ENCODE data around the gene MRAP2. TPM values are rescaled to one million over a fixed set of nuclear protein-coding genes. Genes with fewer than 3 reads are reported as not detected.
"Not testable (repeated sequence)": the region's sequence is repeated elsewhere in the genome, so short reads cannot be mapped to it uniquely, and the experiment has no call there.

Gene MRAP2
- total RNA-seq, 2 experiments from 2014 or later = not detected

GRCh38 chr6:84107495-84107894 is 73.9 kb downstream of the MRAP2 start:
- H3K27me3 ChIP-seq (ENCODE audit: control insufficient read depth in 1 of 2, insufficient read depth in 2 of 2, low read length in 2 of 2) = no peaks in the 10 kb centered on the region
- no peaks in the 10 kb centered on the region for H3K9me3 ChIP-seq (ENCODE audit: control insufficient read depth in 1 of 2, insufficient read depth in 1 of 2, low read length in 2 of 2)
- POLR2A ChIA-PET = no interaction called here
- Mint-ChIP-seq H3K36me3 (ENCODE audit: low read depth) (no peaks in the 10 kb centered on the region), H3K9me3 (no peaks in the 10 kb centered on the region), H3K27ac (no peak overlapping the region), H3K4me1 (ENCODE audit: low read depth) (no peaks in the 10 kb centered on the region), H3K4me3 (no peak overlapping the region), H3K27me3 (peaks cover under 1% of the 10 kb centered on the region)
- no peak overlapping the region for H3K27ac ChIP-seq (ENCODE audit: low read depth in 1 of 2, low read length in 2 of 2)
- CTCF ChIA-PET = no interaction called here
- DNase-seq = no peak
- no peak overlapping the region for H3K4me3 ChIP-seq (ENCODE audit: low read length)
- no peaks in the 10 kb centered on the region for H3K36me3 ChIP-seq (ENCODE audit: insufficient read depth, low read length)
- intact Hi-C loops (cut with DNase I, micrococcal nuclease) = loop anchor here in 1 of 2 experiments (10.0 kb wide), 1 partner anchor 283 kb away; no protein-coding TSS in a partner anchor
- no peak for TF ChIP-seq CTCF (IDR thresholded peaks at IDR 0.05)
- H3K4me1 ChIP-seq (ENCODE audit: insufficient read depth, low read length) = no peaks in the 10 kb centered on the region
- no peak for ATAC-seq (ENCODE audit: poor library complexity)

- CTCF ChIA-PET; H3K4me1 Mint-ChIP-seq (ENCODE audit: low read depth); ATAC-seq (ENCODE audit: poor library complexity); H3K9me3 ChIP-seq (ENCODE audit: control insufficient read depth in 1 of 2, insufficient read depth in 1 of 2, low read length in 2 of 2); POLR2A ChIA-PET; H3K27me3 ChIP-seq (ENCODE audit: control insufficient read depth in 1 of 2, insufficient read depth in 2 of 2, low read length in 2 of 2); H3K27ac Mint-ChIP-seq; H3K27ac ChIP-seq (ENCODE audit: low read depth in 1 of 2, low read length in 2 of 2); H3K4me3 ChIP-seq (ENCODE audit: low read length); H3K9me3 Mint-ChIP-seq; H3K36me3 ChIP-seq (ENCODE audit: insufficient read depth, low read length); DNase-seq; H3K4me1 ChIP-seq (ENCODE audit: insufficient read depth, low read length); intact Hi-C loops (cut with DNase I, micrococcal nuclease); H3K36me3 Mint-ChIP-seq (ENCODE audit: low read depth); H3K4me3 Mint-ChIP-seq: not testable (repeated sequence)
- H3K27me3 Mint-ChIP-seq = peaks cover 13% of the 10 kb centered on the region
These were observed 77.8 kb downstream of the MRAP2 start for GRCh38 chr6:84111351-84111750.

- H3K9me3 Mint-ChIP-seq = peaks cover 11% of the 10 kb centered on the region
- H3K4me3 Mint-ChIP-seq; ATAC-seq (ENCODE audit: poor library complexity); DNase-seq; POLR2A ChIA-PET; intact Hi-C loops (cut with DNase I, micrococcal nuclease); H3K36me3 ChIP-seq (ENCODE audit: insufficient read depth, low read length); CTCF ChIA-PET; H3K27ac Mint-ChIP-seq; H3K4me1 Mint-ChIP-seq (ENCODE audit: low read depth); H3K4me3 ChIP-seq (ENCODE audit: low read length); H3K27me3 ChIP-seq (ENCODE audit: control insufficient read depth in 1 of 2, insufficient read depth in 2 of 2, low read length in 2 of 2); H3K27ac ChIP-seq (ENCODE audit: low read depth in 1 of 2, low read length in 2 of 2); H3K4me1 ChIP-seq (ENCODE audit: insufficient read depth, low read length); H3K36me3 Mint-ChIP-seq (ENCODE audit: low read depth): not testable (repeated sequence)
- H3K27me3 Mint-ChIP-seq = peaks cover 13% of the 10 kb centered on the region
- peaks cover 0 to 21% of the 10 kb centered on the region in 2 experiments for H3K9me3 ChIP-seq (ENCODE audit: control insufficient read depth in 1 of 2, insufficient read depth in 1 of 2, low read length in 2 of 2)
These were observed 81.5 kb downstream of the MRAP2 start for GRCh38 chr6:84114933-84115594.

GRCh38 chr6:84118191-84118590 is 84.6 kb downstream of the MRAP2 start:
- Mint-ChIP-seq H3K9me3 (peaks cover 15% of the 10 kb centered on the region), H3K4me1 (ENCODE audit: low read depth) (no peaks in the 10 kb centered on the region), H3K36me3 (ENCODE audit: low read depth) (peaks cover 18% of the 10 kb centered on the region), H3K4me3 (no peak overlapping the region), H3K27ac (no peak overlapping the region), H3K27me3 (peaks cover 13% of the 10 kb centered on the region)
- no peak overlapping the region for H3K27ac ChIP-seq (ENCODE audit: low read depth in 1 of 2, low read length in 2 of 2)
- no peak overlapping the region for H3K4me3 ChIP-seq (ENCODE audit: low read length)
- no peak for TF ChIP-seq CTCF (IDR thresholded peaks at IDR 0.05)
- ATAC-seq (ENCODE audit: poor library complexity) (no peak), DNase-seq (no peak)
- H3K27me3 ChIP-seq (ENCODE audit: control insufficient read depth in 1 of 2, insufficient read depth in 2 of 2, low read length in 2 of 2) = no peaks in the 10 kb centered on the region
- no peaks in the 10 kb centered on the region for H3K4me1 ChIP-seq (ENCODE audit: insufficient read depth, low read length)
- H3K9me3 ChIP-seq (ENCODE audit: control insufficient read depth in 1 of 2, insufficient read depth in 1 of 2, low read length in 2 of 2) = peaks cover 0 to 21% of the 10 kb centered on the region in 2 experiments
- POLR2A ChIA-PET = no interaction called here
- H3K36me3 ChIP-seq (ENCODE audit: insufficient read depth, low read length) = no peaks in the 10 kb centered on the region
- CTCF ChIA-PET = no interaction called here
- intact Hi-C loops (cut with DNase I, micrococcal nuclease) = no loop called here
